ENCODE measurements around the gene SLC44A4.
"Not testable (repeated sequence)": the region's sequence is repeated elsewhere in the genome, so short reads cannot be mapped to it uniquely, and the experiment has no call there.

Gene SLC44A4

DNA sequence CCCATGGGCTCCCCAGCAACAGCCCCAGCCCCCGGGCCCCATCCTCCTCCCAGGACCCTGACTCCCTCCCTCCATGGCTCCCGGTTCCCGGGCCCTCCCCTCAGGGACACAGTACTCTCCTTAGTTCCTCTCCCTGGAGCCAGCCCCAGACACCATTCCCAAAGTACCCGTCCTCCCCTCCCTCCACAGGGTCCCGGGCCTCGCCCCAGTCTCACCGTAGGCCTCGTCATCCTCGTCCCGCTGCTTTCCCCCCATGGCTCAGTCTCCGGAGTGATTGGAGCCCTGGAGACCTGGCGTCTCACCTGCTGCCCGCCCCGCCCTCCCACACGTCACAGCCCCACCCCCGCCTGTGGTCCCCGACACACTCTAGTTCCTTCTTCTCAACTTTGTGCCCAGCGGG is at the start of gene SLC44A4:
Gene SLC44A4, minus strand, starts transcription at position 272 of the 400 bp plus-strand sequence. Its CDS starts 17 bp downstream, at position 255.
- DNase-seq (ENCODE audit: low read depth in 2 of 2): no peak

GRCh38 chr6:31928672-31928939 is 49.8 kb upstream of the SLC44A4 start:
- no peak for DNase-seq (ENCODE audit: low read depth in 2 of 2)

GRCh38 chr6:31927863-31928671 is 49.3 kb upstream of the SLC44A4 start:
- DNase-seq (ENCODE audit: low read depth in 2 of 2): no peak

DNA sequence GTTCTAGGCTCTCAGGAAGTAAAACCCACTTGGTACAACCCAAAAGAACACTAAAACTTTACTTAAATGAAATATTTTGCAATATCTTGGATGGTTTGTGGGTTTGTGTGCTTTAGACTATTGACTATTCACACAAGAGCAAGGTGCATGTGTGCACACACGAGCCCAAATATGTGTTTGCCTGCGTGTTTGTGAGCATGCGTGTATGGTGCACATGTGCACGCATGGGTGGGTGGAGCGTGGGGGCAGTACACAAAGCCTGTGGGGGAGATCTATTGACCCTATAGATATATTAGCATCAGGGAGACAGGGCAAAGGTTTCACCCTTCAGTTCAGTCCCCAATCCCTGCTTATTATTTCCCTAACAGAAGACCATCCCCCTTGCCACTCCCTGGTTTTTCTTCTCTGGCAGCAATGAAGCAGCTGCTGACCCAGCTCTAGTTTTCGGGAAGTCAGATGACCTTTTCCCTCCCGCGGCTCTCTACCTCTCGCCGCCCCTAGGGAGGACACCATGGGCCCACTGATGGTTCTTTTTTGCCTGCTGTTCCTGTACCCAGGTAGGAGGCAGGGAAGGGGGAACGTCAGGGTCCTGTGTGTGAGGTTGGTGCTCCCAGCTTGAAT is 48.6 kb upstream of the SLC44A4 start, which contains the start of gene C2:
Gene C2, plus strand, starts transcription at position 476 of the 621 bp plus-strand sequence. Its CDS starts 36 bp downstream, at position 512.
- no peak for DNase-seq (ENCODE audit: low read depth in 2 of 2)

DNA sequence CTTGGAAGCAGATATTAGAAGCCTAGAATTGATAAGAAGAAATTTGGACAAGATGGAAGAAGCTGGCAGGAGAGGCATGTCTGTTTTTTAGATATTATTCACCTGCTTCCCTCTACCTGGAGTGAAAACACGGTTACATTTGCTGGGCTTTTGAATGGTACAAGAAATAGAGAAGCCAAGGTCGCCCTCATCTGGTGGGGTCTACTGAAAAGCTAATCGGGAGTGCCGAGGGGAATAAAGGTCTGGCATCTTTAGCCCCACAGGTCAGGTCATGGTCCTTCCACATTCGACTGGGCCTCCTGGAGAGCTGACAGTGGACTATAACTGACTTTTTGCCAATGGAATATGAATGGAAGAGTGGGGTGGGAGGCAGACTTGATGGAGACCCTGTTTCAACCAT is 44.1 kb upstream of the SLC44A4 start:
- DNase-seq (ENCODE audit: low read depth in 2 of 2): no peak

GRCh38 chr6:31920811-31921210 is 42.0 kb upstream of the SLC44A4 start:
- no peak for DNase-seq (ENCODE audit: low read depth in 2 of 2)

DNA sequence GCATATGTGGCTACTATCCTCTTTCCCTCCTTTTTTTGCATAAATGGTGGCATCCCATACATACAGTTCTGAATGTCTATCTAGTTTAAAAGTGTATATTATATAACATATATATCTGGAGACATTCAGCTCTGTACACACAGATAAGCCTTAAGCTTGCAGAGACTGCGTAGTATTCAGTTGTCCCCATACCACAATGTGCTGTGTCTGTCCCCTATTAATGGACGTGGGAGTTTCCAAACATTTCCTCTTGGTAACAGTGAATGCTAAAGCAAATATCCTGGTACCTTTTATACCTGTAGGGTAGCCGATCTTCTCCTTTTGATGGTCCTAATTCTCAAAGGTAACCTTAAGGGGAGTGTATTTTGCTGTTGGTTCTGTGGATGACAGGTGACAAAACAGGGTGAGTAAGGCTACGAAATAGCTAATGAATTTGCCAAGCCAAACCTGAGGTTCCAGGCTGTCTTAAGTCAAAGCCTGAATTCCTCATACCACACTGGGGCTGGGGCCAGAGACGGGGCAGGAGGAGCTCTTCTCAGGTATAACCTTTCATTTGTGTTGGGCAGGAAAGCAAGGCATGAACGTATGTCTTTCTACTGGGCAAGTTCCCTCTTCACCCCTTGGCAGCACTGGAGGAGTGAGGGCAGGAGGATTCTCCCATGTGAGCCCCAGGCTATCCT is 41.0 kb upstream of the SLC44A4 start:
- no peak for DNase-seq (ENCODE audit: low read depth in 2 of 2)

GRCh38 chr6:31918069-31918720 is 39.4 kb upstream of the SLC44A4 start:
- DNase-seq (ENCODE audit: low read depth in 2 of 2): no peak

GRCh38 chr6:31915756-31916155 is 37.0 kb upstream of the SLC44A4 start:
- DNase-seq (ENCODE audit: low read depth in 2 of 2): no peak

GRCh38 chr6:31915351-31915750 is 36.6 kb upstream of the SLC44A4 start:
- DNase-seq (ENCODE audit: low read depth in 2 of 2): no peak

GRCh38 chr6:31911826-31912585 is 33.2 kb upstream of the SLC44A4 start:
- no peak for DNase-seq (ENCODE audit: low read depth in 2 of 2)

DNA sequence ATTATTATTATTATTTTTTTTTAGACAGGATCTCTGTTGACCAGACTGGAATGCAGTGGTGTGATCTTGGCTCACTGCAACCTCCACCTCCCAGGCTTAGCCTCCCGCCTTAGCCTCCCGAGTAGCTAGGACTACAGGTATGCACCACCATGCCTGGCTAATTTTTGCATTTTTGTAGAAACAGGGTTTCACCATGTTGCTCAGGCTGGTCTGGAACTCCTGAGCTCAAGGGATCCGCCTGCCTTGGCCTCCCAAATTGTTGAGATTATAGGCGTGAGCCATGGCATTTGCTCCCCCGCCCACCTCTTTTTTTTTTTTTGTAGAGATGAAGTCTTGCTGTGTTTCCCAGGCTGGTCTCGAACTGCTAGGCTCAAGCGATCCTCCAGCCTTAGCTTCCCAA is 30.5 kb upstream of the SLC44A4 start:
- DNase-seq (ENCODE audit: low read depth in 2 of 2): not testable (repeated sequence)

DNA sequence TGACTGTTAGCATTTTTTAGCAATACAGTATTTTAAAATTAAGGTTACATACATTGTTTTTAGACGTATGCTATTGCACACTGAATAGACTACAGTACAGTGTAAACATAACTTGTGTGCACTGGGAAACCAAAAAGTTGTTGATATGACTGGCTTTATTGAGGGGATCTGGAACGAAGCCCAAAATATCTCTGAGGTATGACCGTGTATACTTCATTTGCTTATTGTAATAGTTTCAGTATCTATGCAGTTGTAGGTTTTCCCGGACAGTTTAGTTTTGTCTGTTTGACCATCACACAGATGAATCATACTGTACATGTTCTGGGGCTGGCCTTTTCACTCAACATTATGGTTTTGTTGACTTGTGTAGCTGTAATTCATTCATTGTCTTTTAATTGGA is 30.0 kb upstream of the SLC44A4 start:
- no peak for DNase-seq (ENCODE audit: low read depth in 2 of 2)

DNA sequence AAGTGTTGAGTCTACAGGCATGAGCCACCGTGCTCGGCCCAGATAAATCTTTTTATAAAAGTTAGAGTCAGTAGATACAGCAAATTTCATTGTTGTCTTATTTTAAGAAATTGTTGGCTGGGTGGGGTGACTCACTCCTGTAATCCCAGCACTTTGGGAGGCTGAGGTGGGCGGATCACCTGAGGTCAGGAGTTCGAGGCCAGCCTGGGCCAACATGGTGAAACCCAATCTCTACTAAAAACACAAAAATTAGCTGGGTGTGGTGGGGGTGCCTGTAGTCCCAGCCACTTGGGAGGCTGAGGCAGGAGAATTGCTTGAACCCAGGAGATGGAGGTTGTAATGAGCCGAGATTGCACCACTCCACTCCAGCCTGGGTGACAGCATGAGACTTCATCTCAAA is 29.5 kb upstream of the SLC44A4 start:
- not testable (repeated sequence) for DNase-seq (ENCODE audit: low read depth in 2 of 2)

GRCh38 chr6:31907158-31907813 is 28.5 kb upstream of the SLC44A4 start:
- no peak for DNase-seq (ENCODE audit: low read depth in 2 of 2)

DNA sequence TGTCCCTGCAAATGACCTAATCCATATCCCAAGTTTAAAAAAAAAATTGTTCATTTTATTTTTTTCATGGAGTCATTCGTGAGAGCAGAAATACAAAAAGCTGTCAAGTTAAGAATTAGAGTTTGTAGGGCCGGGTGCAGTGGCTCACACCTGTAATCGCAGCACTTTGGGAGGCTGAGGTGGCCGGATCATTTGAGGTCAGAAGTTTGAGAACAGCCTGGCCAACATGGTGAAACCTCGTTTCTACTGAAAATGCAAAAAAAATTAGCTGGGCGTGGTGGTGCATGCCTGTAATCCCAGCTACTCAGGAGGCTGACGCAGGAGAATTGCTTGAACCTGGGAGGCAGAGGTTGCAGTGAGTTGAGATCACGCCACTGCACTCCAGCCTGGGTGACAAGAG is 27.9 kb upstream of the SLC44A4 start:
- DNase-seq (ENCODE audit: low read depth in 2 of 2): not testable (repeated sequence)

DNA sequence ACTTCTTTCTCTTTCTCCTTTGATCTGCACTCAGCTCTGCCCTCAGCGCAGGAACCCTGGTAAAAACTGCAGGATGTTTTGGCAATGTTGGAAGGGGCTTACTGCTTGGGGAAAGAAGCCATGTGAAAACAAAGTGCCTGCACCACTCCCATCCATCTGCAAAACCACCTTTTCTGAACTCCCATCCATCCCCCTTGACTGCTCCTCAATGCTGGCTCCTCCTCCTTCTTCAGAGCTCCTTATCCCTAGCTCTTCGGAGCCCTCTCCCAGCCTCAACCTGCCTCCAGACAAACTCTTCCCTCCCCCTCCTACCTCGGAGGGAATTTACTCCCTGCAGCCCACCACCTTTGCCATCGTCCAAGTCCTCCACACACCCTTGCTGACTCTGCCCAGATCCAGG is 27.3 kb upstream of the SLC44A4 start:
- DNase-seq (ENCODE audit: low read depth in 2 of 2): no peak

- no peak for DNase-seq (ENCODE audit: low read depth in 2 of 2)
Measured at GRCh38 chr6:31905041-31905440, 26.2 kb upstream of the SLC44A4 start.

GRCh38 chr6:31903957-31904356 is 25.2 kb upstream of the SLC44A4 start:
- DNase-seq (ENCODE audit: low read depth in 2 of 2): no peak

- peak; percentile 76 to 81 for DNase-seq (ENCODE audit: low read depth in 2 of 2)
Measured at GRCh38 chr6:31901953-31902643, 23.3 kb upstream of the SLC44A4 start, which contains the start of gene ZBTB12. ZBTB12 (minus strand) TSS chr6:31902086; CDS start chr6:31901305, 781 bp downstream.

Measured in stimulated activated CD4-positive, alpha-beta T cell treated with anti-CD3 and anti-CD28 coated beads, Interleukin-1b, Interleukin-23, amount 100 ng/mL, for 4 hours (primary cell).